H1 (cell line): ENCODE results near the gene PLCB3. TPM values are rescaled to one million over a fixed set of nuclear protein-coding genes. Genes with fewer than 3 reads are reported as not detected.

Source experiments
- BRCA1 ChIP-seq: IDR thresholded peaks from 2 replicates; pipeline ENCODE4 v1.6.1; 2012; ENCODE audit warnings: low read depth, low read length, improper control_type of control experiment
- CREB1 ChIP-seq: IDR thresholded peaks from 2 replicates; pipeline ENCODE4 v1.6.1; 2012; ENCODE audit warnings: inconsistent platforms
- GTF2F1 ChIP-seq: IDR thresholded peaks from 2 replicates; pipeline ENCODE4 v1.6.1; 2012; ENCODE audit warnings: low read depth, low read length, improper control_type of control experiment, borderline replicate concordance
- JUN ChIP-seq: IDR thresholded peaks from 2 replicates; pipeline ENCODE4 v1.6.1; 2011; ENCODE audit warnings: low read depth, mild to moderate bottlenecking, improper control_type of control experiment, low read length
- JUND ChIP-seq: IDR thresholded peaks from 2 replicates; pipeline ENCODE4 v1.6.1; 2011; ENCODE audit warnings: mild to moderate bottlenecking, improper control_type of control experiment, low read length
- KDM5A ChIP-seq: fragments of 200-600 bp; IDR thresholded peaks from 2 replicates; pipeline ENCODE4 v1.7.1; 2012; ENCODE audit warnings: mild to moderate bottlenecking, low read length, inconsistent platforms, mixed read lengths
- SRF ChIP-seq: IDR thresholded peaks from 2 replicates; pipeline ENCODE4 v1.6.1; 2011; ENCODE audit warnings: mild to moderate bottlenecking, low read depth, low read length, moderate library complexity
- polyA plus RNA-seq, 7 experiments: library from polyadenylated mRNA; depleted of rRNA in 3 of 7; stranded (reverse) in 5 of 7; unstranded in 2 of 7; fragments of >200 nt in 5 of 7; fragments of 200-250 nt in 2 of 7; gene quantifications; 1 replicate in 5 of 7; 2 replicates in 1 of 7; 4 replicates in 1 of 7; pipeline versions ENCODE4 v1.2.1 to v1.2.3, GENCODE V29; 2011 to 2013; ENCODE audit warnings: missing spikeins in 2 of 7, mixed read lengths in 2 of 7
- total RNA-seq: library from RNA; stranded (reverse); fragmentation: NEBNext Ultra II Directional; extraction: Animal tissue kit (Norgen Biotek cat#: 25700); gene quantifications from 2 replicates; pipeline ENCODE4 v1.2.1, GENCODE V29; 2021
- TF ChIP-seq, protein P1 (sequence below): fragments of 300-600 bp; sonication (generic); IDR thresholded peaks from 2 replicates; pipeline ENCODE4 v1.7.1; 2012; ENCODE audit warnings: low read length, moderate library complexity, mild to moderate bottlenecking, inconsistent platforms; ENCODE audit not compliant: insufficient replicate concordance

PLCB3 gene
- total and polyA plus RNA-seq, 2 of the 8 experiments (the other 6 are each of a cell fraction or from before 2014, with no cell fraction given), result 47.2 to 104 TPM

DNA sequence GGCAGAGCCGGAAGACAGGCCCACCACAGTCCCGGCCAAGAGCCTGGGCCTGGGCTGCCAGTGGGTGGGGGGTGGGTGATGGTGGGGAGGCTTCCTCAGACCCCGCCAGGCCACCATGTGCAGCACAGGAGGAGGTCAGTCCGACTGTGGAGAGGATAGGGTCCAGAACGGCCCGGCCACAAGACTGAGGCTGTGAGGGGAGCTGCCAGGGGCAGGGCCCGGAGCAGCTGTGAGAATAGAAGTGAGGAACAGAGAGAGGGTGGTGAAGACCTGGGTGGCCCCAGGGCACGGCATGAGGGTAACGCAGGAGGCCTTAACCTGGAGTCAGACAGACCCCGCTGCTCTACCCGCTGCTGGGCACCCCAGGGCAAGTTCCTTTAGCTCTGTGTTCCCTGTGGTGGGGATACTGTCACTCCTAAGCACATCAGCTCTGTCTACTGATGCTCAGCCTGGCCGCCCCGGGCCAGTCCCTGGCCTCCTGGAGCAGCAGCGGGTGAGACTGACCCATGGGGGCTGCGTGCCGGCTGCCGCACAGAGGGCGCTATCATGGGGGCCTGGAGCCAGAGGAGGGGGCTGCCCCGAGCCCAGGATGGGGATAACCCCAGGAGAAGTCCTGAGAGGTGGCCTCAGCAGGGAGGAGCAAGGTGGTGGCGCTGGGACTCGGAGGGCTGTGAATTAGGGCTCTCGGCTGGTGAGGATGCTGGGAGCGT, 43.1 kb upstream of the PLCB3 start (continued):
- TF ChIP-seq, protein P1, sequence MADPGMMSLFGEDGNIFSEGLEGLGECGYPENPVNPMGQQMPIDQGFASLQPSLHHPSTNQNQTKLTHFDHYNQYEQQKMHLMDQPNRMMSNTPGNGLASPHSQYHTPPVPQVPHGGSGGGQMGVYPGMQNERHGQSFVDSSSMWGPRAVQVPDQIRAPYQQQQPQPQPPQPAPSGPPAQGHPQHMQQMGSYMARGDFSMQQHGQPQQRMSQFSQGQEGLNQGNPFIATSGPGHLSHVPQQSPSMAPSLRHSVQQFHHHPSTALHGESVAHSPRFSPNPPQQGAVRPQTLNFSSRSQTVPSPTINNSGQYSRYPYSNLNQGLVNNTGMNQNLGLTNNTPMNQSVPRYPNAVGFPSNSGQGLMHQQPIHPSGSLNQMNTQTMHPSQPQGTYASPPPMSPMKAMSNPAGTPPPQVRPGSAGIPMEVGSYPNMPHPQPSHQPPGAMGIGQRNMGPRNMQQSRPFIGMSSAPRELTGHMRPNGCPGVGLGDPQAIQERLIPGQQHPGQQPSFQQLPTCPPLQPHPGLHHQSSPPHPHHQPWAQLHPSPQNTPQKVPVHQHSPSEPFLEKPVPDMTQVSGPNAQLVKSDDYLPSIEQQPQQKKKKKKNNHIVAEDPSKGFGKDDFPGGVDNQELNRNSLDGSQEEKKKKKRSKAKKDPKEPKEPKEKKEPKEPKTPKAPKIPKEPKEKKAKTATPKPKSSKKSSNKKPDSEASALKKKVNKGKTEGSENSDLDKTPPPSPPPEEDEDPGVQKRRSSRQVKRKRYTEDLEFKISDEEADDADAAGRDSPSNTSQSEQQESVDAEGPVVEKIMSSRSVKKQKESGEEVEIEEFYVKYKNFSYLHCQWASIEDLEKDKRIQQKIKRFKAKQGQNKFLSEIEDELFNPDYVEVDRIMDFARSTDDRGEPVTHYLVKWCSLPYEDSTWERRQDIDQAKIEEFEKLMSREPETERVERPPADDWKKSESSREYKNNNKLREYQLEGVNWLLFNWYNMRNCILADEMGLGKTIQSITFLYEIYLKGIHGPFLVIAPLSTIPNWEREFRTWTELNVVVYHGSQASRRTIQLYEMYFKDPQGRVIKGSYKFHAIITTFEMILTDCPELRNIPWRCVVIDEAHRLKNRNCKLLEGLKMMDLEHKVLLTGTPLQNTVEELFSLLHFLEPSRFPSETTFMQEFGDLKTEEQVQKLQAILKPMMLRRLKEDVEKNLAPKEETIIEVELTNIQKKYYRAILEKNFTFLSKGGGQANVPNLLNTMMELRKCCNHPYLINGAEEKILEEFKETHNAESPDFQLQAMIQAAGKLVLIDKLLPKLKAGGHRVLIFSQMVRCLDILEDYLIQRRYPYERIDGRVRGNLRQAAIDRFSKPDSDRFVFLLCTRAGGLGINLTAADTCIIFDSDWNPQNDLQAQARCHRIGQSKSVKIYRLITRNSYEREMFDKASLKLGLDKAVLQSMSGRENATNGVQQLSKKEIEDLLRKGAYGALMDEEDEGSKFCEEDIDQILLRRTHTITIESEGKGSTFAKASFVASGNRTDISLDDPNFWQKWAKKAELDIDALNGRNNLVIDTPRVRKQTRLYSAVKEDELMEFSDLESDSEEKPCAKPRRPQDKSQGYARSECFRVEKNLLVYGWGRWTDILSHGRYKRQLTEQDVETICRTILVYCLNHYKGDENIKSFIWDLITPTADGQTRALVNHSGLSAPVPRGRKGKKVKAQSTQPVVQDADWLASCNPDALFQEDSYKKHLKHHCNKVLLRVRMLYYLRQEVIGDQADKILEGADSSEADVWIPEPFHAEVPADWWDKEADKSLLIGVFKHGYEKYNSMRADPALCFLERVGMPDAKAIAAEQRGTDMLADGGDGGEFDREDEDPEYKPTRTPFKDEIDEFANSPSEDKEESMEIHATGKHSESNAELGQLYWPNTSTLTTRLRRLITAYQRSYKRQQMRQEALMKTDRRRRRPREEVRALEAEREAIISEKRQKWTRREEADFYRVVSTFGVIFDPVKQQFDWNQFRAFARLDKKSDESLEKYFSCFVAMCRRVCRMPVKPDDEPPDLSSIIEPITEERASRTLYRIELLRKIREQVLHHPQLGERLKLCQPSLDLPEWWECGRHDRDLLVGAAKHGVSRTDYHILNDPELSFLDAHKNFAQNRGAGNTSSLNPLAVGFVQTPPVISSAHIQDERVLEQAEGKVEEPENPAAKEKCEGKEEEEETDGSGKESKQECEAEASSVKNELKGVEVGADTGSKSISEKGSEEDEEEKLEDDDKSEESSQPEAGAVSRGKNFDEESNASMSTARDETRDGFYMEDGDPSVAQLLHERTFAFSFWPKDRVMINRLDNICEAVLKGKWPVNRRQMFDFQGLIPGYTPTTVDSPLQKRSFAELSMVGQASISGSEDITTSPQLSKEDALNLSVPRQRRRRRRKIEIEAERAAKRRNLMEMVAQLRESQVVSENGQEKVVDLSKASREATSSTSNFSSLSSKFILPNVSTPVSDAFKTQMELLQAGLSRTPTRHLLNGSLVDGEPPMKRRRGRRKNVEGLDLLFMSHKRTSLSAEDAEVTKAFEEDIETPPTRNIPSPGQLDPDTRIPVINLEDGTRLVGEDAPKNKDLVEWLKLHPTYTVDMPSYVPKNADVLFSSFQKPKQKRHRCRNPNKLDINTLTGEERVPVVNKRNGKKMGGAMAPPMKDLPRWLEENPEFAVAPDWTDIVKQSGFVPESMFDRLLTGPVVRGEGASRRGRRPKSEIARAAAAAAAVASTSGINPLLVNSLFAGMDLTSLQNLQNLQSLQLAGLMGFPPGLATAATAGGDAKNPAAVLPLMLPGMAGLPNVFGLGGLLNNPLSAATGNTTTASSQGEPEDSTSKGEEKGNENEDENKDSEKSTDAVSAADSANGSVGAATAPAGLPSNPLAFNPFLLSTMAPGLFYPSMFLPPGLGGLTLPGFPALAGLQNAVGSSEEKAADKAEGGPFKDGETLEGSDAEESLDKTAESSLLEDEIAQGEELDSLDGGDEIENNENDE, result no peak
- TF ChIP-seq JUND, result no peak
- TF ChIP-seq BRCA1, result no peak
- TF ChIP-seq KDM5A, result no peak
- no peak for TF ChIP-seq GTF2F1
- no peak for TF ChIP-seq CREB1
- TF ChIP-seq JUN, result no peak
- TF ChIP-seq SRF, result no peak
